HCT116 (cell line): ENCODE data around the gene SIRT6.

Experiments used
- CBX3 ChIP-seq: IDR thresholded peaks from 2 replicates; pipeline ENCODE4 v1.6.1; 2012; ENCODE audit warnings: low read depth
- CEBPB ChIP-seq: IDR thresholded peaks from 2 replicates; pipeline ENCODE4 v1.6.1; 2012; ENCODE audit warnings: low read depth
- EGR1 ChIP-seq: IDR thresholded peaks from 2 replicates; pipeline ENCODE4 v1.6.1; 2012; ENCODE audit warnings: low read depth
- EZH2 ChIP-seq: fragments of 200-600 bp; sonication (generic); IDR thresholded peaks from 2 replicates; pipeline ENCODE4 v1.6.1; 2017; ENCODE audit warnings: antibody characterized with exemption, mixed run types
- FOSL1 ChIP-seq: IDR thresholded peaks from 2 replicates; pipeline ENCODE4 v1.6.1; 2012; ENCODE audit warnings: low read depth
- POLR2A ChIP-seq: IDR thresholded peaks from 2 replicates; pipeline ENCODE4 v1.7.0; 2011; ENCODE audit warnings: borderline replicate concordance; ENCODE audit not compliant: insufficient read depth, insufficient read length; ENCODE audit errors: extremely low read depth
- POLR2AphosphoS5 ChIP-seq: IDR thresholded peaks from 2 replicates; pipeline ENCODE4 v1.6.1; 2011; ENCODE audit warnings: mild to moderate bottlenecking, low read depth, low read length, moderate library complexity
- RAD21 ChIP-seq: IDR thresholded peaks from 2 replicates; pipeline ENCODE4 v1.6.1; 2012; ENCODE audit warnings: low read depth, mild to moderate bottlenecking
- TCF7L2 ChIP-seq: IDR thresholded peaks from 2 replicates; pipeline ENCODE4 v1.7.0; 2011; ENCODE audit warnings: borderline replicate concordance, inconsistent platforms; ENCODE audit not compliant: insufficient read depth, insufficient read length; ENCODE audit errors: extremely low read depth
- TF ChIP-seq, protein P1 (sequence below), 3 experiments: fragments of 200-600 bp in 1 of 3; sonication (generic) in 1 of 3; IDR thresholded peaks in 2 of 3; conservative IDR thresholded peaks in 1 of 3; 2 replicates each; pipeline ENCODE4 v1.5.1; 2012 to 2017; ENCODE audit warnings: low read depth in 2 of 3, low read length in 2 of 3, antibody characterized with exemption in 1 of 3, borderline replicate concordance in 1 of 3, control low read depth in 1 of 3, mild to moderate bottlenecking in 1 of 3, mixed read lengths in 1 of 3, mixed run types in 1 of 3, moderate library complexity in 1 of 3; ENCODE audit not compliant: insufficient read depth in 1 of 3
- TF ChIP-seq, protein P2 (sequence below): IDR thresholded peaks from 2 replicates; pipeline ENCODE4 v1.6.1; 2012; ENCODE audit warnings: low read depth
- TF ChIP-seq, protein P3 (sequence below): IDR thresholded peaks from 2 replicates; pipeline ENCODE4 v1.6.1; 2012

DNA sequence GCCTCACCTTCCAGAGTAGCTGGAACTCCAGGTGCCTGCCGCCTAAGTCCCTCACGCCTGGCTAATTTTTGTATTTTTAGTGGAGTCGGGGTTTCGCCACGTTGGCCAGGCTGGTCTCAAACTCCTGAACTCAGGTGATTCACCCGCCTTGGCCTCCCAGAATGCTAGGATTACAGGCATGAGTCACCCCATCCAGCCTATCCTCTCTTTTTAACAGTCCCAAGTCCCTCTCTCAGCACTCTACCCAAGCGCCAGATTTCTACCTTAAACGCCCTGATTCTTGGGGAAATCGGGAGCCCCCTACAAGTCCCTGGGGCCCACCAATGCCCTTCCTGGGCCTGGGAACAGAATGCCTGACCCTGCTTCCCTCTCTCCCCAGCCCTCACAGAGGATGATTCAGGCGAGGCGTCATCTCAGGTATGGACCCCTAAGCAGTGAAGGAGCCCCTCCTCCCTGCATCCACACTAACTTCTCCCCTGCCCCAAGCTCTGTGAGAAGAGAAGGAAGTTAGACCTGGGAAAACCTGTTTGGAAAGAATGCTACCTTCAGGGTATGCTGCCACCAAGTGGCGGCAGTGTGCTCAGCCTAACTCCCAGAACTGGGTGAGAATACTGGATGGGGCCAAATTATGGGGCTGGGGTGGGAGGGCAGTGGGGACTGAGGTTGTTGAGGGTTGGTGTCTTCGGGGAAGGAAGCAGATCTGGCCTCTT lies 26.2 kb upstream of the SIRT6 start:
- TF ChIP-seq, protein P1, sequence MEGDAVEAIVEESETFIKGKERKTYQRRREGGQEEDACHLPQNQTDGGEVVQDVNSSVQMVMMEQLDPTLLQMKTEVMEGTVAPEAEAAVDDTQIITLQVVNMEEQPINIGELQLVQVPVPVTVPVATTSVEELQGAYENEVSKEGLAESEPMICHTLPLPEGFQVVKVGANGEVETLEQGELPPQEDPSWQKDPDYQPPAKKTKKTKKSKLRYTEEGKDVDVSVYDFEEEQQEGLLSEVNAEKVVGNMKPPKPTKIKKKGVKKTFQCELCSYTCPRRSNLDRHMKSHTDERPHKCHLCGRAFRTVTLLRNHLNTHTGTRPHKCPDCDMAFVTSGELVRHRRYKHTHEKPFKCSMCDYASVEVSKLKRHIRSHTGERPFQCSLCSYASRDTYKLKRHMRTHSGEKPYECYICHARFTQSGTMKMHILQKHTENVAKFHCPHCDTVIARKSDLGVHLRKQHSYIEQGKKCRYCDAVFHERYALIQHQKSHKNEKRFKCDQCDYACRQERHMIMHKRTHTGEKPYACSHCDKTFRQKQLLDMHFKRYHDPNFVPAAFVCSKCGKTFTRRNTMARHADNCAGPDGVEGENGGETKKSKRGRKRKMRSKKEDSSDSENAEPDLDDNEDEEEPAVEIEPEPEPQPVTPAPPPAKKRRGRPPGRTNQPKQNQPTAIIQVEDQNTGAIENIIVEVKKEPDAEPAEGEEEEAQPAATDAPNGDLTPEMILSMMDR (IDR thresholded peaks at IDR 0.05 in 2 of 3, conservative IDR thresholded peaks at IDR 0.05 in 1 of 3; ENCODE audit: borderline replicate concordance in 1 of 3, insufficient read depth in 1 of 3, low read depth in 2 of 3, low read length in 2 of 3): peak; percentile 76 to 78 (median 77)
- TF ChIP-seq TCF7L2: no peak
- TF ChIP-seq, protein P2, sequence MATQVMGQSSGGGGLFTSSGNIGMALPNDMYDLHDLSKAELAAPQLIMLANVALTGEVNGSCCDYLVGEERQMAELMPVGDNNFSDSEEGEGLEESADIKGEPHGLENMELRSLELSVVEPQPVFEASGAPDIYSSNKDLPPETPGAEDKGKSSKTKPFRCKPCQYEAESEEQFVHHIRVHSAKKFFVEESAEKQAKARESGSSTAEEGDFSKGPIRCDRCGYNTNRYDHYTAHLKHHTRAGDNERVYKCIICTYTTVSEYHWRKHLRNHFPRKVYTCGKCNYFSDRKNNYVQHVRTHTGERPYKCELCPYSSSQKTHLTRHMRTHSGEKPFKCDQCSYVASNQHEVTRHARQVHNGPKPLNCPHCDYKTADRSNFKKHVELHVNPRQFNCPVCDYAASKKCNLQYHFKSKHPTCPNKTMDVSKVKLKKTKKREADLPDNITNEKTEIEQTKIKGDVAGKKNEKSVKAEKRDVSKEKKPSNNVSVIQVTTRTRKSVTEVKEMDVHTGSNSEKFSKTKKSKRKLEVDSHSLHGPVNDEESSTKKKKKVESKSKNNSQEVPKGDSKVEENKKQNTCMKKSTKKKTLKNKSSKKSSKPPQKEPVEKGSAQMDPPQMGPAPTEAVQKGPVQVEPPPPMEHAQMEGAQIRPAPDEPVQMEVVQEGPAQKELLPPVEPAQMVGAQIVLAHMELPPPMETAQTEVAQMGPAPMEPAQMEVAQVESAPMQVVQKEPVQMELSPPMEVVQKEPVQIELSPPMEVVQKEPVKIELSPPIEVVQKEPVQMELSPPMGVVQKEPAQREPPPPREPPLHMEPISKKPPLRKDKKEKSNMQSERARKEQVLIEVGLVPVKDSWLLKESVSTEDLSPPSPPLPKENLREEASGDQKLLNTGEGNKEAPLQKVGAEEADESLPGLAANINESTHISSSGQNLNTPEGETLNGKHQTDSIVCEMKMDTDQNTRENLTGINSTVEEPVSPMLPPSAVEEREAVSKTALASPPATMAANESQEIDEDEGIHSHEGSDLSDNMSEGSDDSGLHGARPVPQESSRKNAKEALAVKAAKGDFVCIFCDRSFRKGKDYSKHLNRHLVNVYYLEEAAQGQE: no peak
- TF ChIP-seq POLR2AphosphoS5: peak; percentile 33; the same call in 1 of the 2 replicates
- peak; percentile 59 for TF ChIP-seq FOSL1
- TF ChIP-seq RAD21: peak; percentile 77
- TF ChIP-seq CEBPB: no peak
- no peak for TF ChIP-seq EZH2
- no peak for TF ChIP-seq POLR2A
- no peak for TF ChIP-seq EGR1
- peak; percentile 41; the same call in 1 of the 2 replicates for TF ChIP-seq CBX3
- TF ChIP-seq, protein P3, sequence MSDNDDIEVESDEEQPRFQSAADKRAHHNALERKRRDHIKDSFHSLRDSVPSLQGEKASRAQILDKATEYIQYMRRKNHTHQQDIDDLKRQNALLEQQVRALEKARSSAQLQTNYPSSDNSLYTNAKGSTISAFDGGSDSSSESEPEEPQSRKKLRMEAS: no peak
